Caco-2 (cell line): ENCODE results near the gene EMC8. TPM values are rescaled to one million over a fixed set of nuclear protein-coding genes. Genes with fewer than 3 reads are reported as not detected.

Experiments used
- BruUV-seq: library from RNA; stranded (reverse); fragments of 400-500 nt; replicated peaks from 2 replicates; lab custom pipeline; 2021; lab: Mats Ljungman, UMichigan
- CTCF ChIA-PET: fragments of 300-600 bp; sonication (Branson Sonifier 250); formaldehyde crosslinking; loops from one replicate; lab custom pipeline; 2022; ENCODE audit warnings: antibody characterized with exemption; lab: Charles Lee
- POLR2A ChIA-PET: fragments of 300-600 bp; sonication (Branson Sonifier 250); formaldehyde crosslinking; loops from one replicate; lab custom pipeline; 2022; ENCODE audit warnings: antibody characterized with exemption; lab: Charles Lee
- DNase-seq, 2 experiments: peaks; one replicate each; pipeline versions ENCODE4 v3.0.0 to v3.0.0-alpha.2; 2020 to 2022
- H3K27me3 ChIP-seq: replicated peaks from 2 replicates; pipeline ENCODE4 v1.6.0; 2011; ENCODE audit warnings: low read length; ENCODE audit not compliant: control insufficient read depth, insufficient read depth
- H3K36me3 ChIP-seq: 2 replicates; pipeline ENCODE4 v1.5.1; 2011; ENCODE audit warnings: low read length; ENCODE audit not compliant: control insufficient read depth, insufficient read depth
- H3K4me1 ChIP-seq: fragments of 250-450 bp; sonication (Bioruptor Pico); 2 replicates; pipeline ENCODE4 v1.5.1; 2020; ENCODE audit warnings: mild to moderate bottlenecking
- H3K4me3 ChIP-seq: 2 replicates; pipeline ENCODE4 v1.5.1; 2011; ENCODE audit warnings: low read depth, mild to moderate bottlenecking, control low read depth, low read length
- H3K9me3 ChIP-seq: fragments of 250-450 bp; sonication (Bioruptor Pico); 2 replicates; pipeline ENCODE4 v1.5.1; 2020; ENCODE audit warnings: mild to moderate bottlenecking, moderate library complexity
- H3K27ac Mint-ChIP-seq: one replicate; pipeline ENCODE4 v1.8.0; 2022; ENCODE audit warnings: mixed read lengths; ENCODE audit not compliant: unreplicated experiment
- H3K27me3 Mint-ChIP-seq: one replicate; pipeline ENCODE4 v1.8.0; 2022; ENCODE audit warnings: mixed read lengths; ENCODE audit not compliant: insufficient read depth, unreplicated experiment
- H3K36me3 Mint-ChIP-seq: one replicate; pipeline ENCODE4 v1.8.0; 2022; ENCODE audit warnings: mild to moderate bottlenecking, mixed read lengths; ENCODE audit not compliant: insufficient read depth, unreplicated experiment
- H3K4me1 Mint-ChIP-seq: one replicate; pipeline ENCODE4 v1.8.0; 2022; ENCODE audit warnings: low read depth, mixed read lengths; ENCODE audit not compliant: unreplicated experiment
- H3K4me3 Mint-ChIP-seq: one replicate; pipeline ENCODE4 v1.8.0; 2022; ENCODE audit warnings: mild to moderate bottlenecking, moderate library complexity, mixed read lengths; ENCODE audit not compliant: unreplicated experiment
- H3K9me3 Mint-ChIP-seq: one replicate; pipeline ENCODE4 v1.8.0; 2022; ENCODE audit warnings: mixed read lengths; ENCODE audit not compliant: unreplicated experiment
- CTCF ChIP-seq, 2 experiments: fragments of 200-600 bp in 1 of 2; IDR thresholded peaks; 1 replicate in 1 of 2; 2 replicates in 1 of 2; pipeline versions ENCODE4 v1.5.1 to v1.8.0; 2011 to 2022; ENCODE audit warnings: antibody characterized with exemption in 1 of 2, control low read depth in 1 of 2, inconsistent platforms in 1 of 2, low read depth in 1 of 2, low read length in 1 of 2, mild to moderate bottlenecking in 1 of 2, moderate library complexity in 1 of 2; ENCODE audit not compliant: insufficient read depth in 1 of 2, severe bottlenecking in 1 of 2, unreplicated experiment in 1 of 2
- intact Hi-C: fragments of 100-400 bp; cut with micrococcal nuclease; formaldehyde crosslinking; loops from one replicate; pipeline ENCODE4 v1.10.0; 2022; ENCODE audit not compliant: unreplicated experiment
- total RNA-seq: library from RNA; stranded (reverse); gene quantifications from 2 replicates; pipeline ENCODE4 v1.2.3, GENCODE V29; 2022

The EMC8 gene
- total RNA-seq, 1 experiment from 2014 or later, result 94.7 TPM

- Histone ChIP-seq H3K36me3 (no peaks in the 10 kb centered on the region), H3K27me3 (no peaks in the 10 kb centered on the region), H3K4me3 (no peak overlapping the region), H3K9me3 (no peaks in the 10 kb centered on the region), H3K4me1 (peaks cover 15% of the 10 kb centered on the region)
- ChIA-PET POLR2A (no interaction called here), CTCF (interaction anchor here (0.7 kb wide), 1 partner anchor 932 kb away, joined by 3 read pairs; no protein-coding TSS in a partner anchor)
- Mint-ChIP-seq H3K27me3 (no peaks in the 10 kb centered on the region), H3K9me3 (no peaks in the 10 kb centered on the region), H3K27ac (no peak overlapping the region), H3K36me3 (peaks cover 6% of the 10 kb centered on the region), H3K4me1 (no peaks in the 10 kb centered on the region), H3K4me3 (no peak overlapping the region)
- no peak for TF ChIP-seq CTCF (IDR thresholded peaks at IDR 0.05; ENCODE audit: insufficient read depth in 1 of 2, low read depth in 1 of 2, low read length in 1 of 2, severe bottlenecking in 1 of 2, unreplicated experiment in 1 of 2)
- no TSS peak for BruUV-seq
- DNase-seq, result no peak
- intact Hi-C loops, result no loop called here
Observed at GRCh38 chr16:85746460-85747215, 52.7 kb downstream of the EMC8 start.

- H3K27ac Mint-ChIP-seq, result no peak overlapping the region
- Histone ChIP-seq H3K27me3 (no peaks in the 10 kb centered on the region), H3K9me3 (no peaks in the 10 kb centered on the region), H3K4me1 (0 out of 2 replicates have a peak, but pooled peaks cover 4% of the 10 kb centered on the region), H3K4me3 (no peak overlapping the region), H3K36me3 (no peaks in the 10 kb centered on the region)
- no peak for TF ChIP-seq CTCF (IDR thresholded peaks at IDR 0.05; ENCODE audit: insufficient read depth in 1 of 2, low read depth in 1 of 2, low read length in 1 of 2, severe bottlenecking in 1 of 2, unreplicated experiment in 1 of 2)
- intact Hi-C loops, result no loop called here
- no peaks in the 10 kb centered on the region for H3K36me3 Mint-ChIP-seq
- POLR2A ChIA-PET, result no interaction called here
- H3K27me3 Mint-ChIP-seq, result no peaks in the 10 kb centered on the region
- no TSS peak for BruUV-seq
- H3K4me1 Mint-ChIP-seq, result no peaks in the 10 kb centered on the region
- no peak for DNase-seq
- H3K4me3 Mint-ChIP-seq, result no peak overlapping the region
- CTCF ChIA-PET, result no interaction called here
- no peaks in the 10 kb centered on the region for H3K9me3 Mint-ChIP-seq
Observed at GRCh38 chr16:85738923-85739715, 60.2 kb downstream of the EMC8 start.

GRCh38 chr16:85736921-85737320 lies 62.4 kb downstream of the EMC8 start:
- ChIA-PET CTCF (no interaction called here), POLR2A (interaction anchor here (0.6 kb wide), 1 partner anchor 37 kb away, joined by 3 read pairs; no protein-coding TSS in a partner anchor)
- no peak for DNase-seq
- no peak overlapping the region for H3K4me3 Mint-ChIP-seq
- TF ChIP-seq CTCF (IDR thresholded peaks at IDR 0.05; ENCODE audit: insufficient read depth in 1 of 2, low read depth in 1 of 2, low read length in 1 of 2, severe bottlenecking in 1 of 2, unreplicated experiment in 1 of 2), result no peak
- H3K9me3 Mint-ChIP-seq, result no peaks in the 10 kb centered on the region
- no TSS peak for BruUV-seq
- H3K36me3 Mint-ChIP-seq, result no peaks in the 10 kb centered on the region
- Histone ChIP-seq H3K36me3 (no peaks in the 10 kb centered on the region), H3K27me3 (no peaks in the 10 kb centered on the region), H3K4me1 (peaks cover 4% of the 10 kb centered on the region; the same call in 1 of the 2 replicates), H3K4me3 (no peak overlapping the region), H3K9me3 (no peaks in the 10 kb centered on the region)
- H3K4me1 Mint-ChIP-seq, result no peaks in the 10 kb centered on the region
- no peaks in the 10 kb centered on the region for H3K27me3 Mint-ChIP-seq
- intact Hi-C loops, result no loop called here
- no peak overlapping the region for H3K27ac Mint-ChIP-seq
